Astrocyte of the cerebellum (primary cell): Measurements from ENCODE around the gene RND1.

Experiments
- DNase-seq: peaks from one replicate; pipeline ENCODE4 v3.0.0-alpha.2; 2011; ENCODE audit warnings: low read depth
- H3K4me3 ChIP-seq: 2 replicates; pipeline ENCODE4 v1.5.1; 2011; ENCODE audit warnings: mild to moderate bottlenecking, low read depth, low read length, moderate library complexity
- in situ Hi-C: cut with HindIII; loops from 2 replicates; pipeline ENCODE4 v1.10.0; 2017; ENCODE audit warnings: low sequenced_read_pairs
- TF ChIP-seq, protein P1 (sequence below): IDR thresholded peaks from 2 replicates; pipeline ENCODE4 v1.5.1; 2012; ENCODE audit warnings: low read length, low read depth, moderate library complexity, mild to moderate bottlenecking; ENCODE audit errors: missing control alignments

RND1 gene

DNA sequence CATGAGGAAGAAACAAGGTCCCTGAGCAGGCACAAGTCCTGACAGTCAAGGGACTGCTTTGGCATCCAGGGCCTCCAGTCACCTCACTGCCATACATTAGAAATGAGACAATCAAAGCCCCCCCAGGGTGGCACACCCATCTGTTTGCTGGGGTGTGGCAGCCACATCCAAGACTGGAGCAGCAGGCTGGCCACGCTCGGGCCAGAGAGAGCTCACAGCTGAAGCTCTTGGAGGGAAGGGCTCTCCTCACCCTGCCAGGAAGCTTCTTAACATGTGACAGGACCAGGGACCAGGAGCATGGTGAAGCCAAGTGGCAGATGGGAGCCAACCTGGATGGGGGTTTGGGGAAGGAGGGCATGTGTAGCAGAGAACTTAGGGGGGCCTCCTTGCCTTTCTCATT, 37.4 kb downstream of the RND1 start:
- in situ Hi-C loops = no loop called here
- no peak overlapping the region for H3K4me3 ChIP-seq
- DNase-seq = no peak
- TF ChIP-seq, protein P1, sequence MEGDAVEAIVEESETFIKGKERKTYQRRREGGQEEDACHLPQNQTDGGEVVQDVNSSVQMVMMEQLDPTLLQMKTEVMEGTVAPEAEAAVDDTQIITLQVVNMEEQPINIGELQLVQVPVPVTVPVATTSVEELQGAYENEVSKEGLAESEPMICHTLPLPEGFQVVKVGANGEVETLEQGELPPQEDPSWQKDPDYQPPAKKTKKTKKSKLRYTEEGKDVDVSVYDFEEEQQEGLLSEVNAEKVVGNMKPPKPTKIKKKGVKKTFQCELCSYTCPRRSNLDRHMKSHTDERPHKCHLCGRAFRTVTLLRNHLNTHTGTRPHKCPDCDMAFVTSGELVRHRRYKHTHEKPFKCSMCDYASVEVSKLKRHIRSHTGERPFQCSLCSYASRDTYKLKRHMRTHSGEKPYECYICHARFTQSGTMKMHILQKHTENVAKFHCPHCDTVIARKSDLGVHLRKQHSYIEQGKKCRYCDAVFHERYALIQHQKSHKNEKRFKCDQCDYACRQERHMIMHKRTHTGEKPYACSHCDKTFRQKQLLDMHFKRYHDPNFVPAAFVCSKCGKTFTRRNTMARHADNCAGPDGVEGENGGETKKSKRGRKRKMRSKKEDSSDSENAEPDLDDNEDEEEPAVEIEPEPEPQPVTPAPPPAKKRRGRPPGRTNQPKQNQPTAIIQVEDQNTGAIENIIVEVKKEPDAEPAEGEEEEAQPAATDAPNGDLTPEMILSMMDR = no peak

GRCh38 chr12:48827513-48828096, 38.1 kb downstream of the RND1 start:
- in situ Hi-C loops = no loop called here
- no peak for DNase-seq
- H3K4me3 ChIP-seq = no peak overlapping the region
- TF ChIP-seq, protein P1 = no peak

- TF ChIP-seq, protein P1 = no peak
- no peak overlapping the region for H3K4me3 ChIP-seq
- DNase-seq = no peak
- in situ Hi-C loops = no loop called here
These were observed 38.6 kb downstream of the RND1 start for GRCh38 chr12:48827026-48827425.

DNA sequence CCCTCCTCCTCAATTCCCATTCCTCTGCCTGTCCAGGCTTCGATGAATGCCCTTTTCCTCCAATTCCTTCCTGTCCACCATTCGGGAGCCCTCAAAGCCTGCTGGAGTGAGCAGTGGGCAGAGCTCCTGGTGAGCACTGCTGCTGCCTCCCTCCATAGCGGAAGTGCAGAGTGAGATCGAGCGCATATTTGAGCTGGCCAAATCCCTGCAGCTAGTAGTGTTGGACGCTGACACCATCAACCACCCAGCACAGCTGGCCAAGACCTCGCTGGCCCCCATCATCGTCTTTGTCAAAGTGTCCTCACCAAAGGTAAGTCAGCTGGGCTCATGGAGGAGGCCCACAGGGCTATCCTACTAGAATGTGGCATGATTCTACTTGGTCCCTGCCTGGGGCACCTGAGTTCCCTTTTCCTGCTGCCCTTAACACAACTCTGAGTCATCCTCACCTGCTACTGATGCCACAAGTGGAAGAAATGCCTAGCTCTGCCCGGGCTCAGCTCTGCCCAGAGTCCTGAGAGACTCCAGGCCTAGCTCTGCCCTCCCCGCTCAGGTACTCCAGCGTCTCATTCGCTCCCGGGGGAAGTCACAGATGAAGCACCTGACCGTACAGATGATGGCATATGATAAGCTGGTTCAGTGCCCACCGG, 39.3 kb downstream of the RND1 start:
- DNase-seq = no peak
- in situ Hi-C loops = no loop called here
- no peak overlapping the region for H3K4me3 ChIP-seq
- TF ChIP-seq, protein P1 = no peak

- in situ Hi-C loops = no loop called here
- DNase-seq = no peak
- TF ChIP-seq, protein P1 = no peak
- no peak overlapping the region for H3K4me3 ChIP-seq
These were observed 40.8 kb downstream of the RND1 start for GRCh38 chr12:48824905-48825304.

DNA sequence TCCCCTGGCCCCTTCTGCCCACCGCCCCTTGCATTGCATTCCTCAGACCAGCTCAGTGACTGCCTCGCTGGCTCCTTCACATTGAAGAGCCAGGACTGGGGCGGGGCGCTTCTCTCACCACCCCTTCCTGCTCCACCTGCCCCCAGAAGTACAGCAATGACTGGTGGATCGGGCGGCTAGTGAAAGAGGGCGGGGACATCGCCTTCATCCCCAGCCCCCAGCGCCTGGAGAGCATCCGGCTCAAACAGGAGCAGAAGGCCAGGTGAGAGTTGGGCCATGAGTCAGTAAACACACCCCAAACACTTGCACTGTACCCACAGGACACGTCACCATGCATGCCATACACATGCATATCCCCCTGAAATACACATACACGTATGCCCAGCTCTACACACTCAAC, 41.6 kb downstream of the RND1 start:
- in situ Hi-C loops = no loop called here
- no peak overlapping the region for H3K4me3 ChIP-seq
- TF ChIP-seq, protein P1 = no peak
- DNase-seq = no peak

- H3K4me3 ChIP-seq = no peak overlapping the region
- in situ Hi-C loops = no loop called here
- TF ChIP-seq, protein P1 = no peak
- DNase-seq = no peak
These were observed 42.4 kb downstream of the RND1 start for GRCh38 chr12:48823281-48823680.
